HG02642 (cell line): ENCODE results near the gene CDK18.

Source experiments
- ATAC-seq: cut with Tn5 transposase; IDR thresholded peaks from one replicate; pipeline ENCODE4 v1.9.1; 2021; ENCODE audit warnings: mild to moderate bottlenecking; ENCODE audit not compliant: unreplicated experiment, poor library complexity

The CDK18 gene

DNA sequence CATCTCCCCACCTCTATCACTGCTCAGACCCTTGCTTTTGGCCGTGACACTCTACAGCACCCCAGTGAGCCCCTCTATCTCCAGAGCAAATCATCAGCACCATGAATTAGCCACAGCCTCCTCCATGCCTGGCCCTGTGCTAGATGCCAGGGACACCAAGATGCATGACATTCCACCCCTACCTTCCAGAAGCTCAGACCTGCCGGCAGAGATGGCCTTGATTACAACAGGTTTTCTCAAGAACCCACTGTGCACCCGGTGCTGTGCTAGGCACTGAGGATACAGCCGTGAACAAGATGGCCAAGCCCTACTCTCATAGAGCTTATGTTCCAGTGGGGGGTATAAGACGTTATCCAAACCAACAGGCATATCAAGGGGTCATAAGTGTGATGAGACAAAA, 30.6 kb downstream of the CDK18 start:
- no peak for ATAC-seq

DNA sequence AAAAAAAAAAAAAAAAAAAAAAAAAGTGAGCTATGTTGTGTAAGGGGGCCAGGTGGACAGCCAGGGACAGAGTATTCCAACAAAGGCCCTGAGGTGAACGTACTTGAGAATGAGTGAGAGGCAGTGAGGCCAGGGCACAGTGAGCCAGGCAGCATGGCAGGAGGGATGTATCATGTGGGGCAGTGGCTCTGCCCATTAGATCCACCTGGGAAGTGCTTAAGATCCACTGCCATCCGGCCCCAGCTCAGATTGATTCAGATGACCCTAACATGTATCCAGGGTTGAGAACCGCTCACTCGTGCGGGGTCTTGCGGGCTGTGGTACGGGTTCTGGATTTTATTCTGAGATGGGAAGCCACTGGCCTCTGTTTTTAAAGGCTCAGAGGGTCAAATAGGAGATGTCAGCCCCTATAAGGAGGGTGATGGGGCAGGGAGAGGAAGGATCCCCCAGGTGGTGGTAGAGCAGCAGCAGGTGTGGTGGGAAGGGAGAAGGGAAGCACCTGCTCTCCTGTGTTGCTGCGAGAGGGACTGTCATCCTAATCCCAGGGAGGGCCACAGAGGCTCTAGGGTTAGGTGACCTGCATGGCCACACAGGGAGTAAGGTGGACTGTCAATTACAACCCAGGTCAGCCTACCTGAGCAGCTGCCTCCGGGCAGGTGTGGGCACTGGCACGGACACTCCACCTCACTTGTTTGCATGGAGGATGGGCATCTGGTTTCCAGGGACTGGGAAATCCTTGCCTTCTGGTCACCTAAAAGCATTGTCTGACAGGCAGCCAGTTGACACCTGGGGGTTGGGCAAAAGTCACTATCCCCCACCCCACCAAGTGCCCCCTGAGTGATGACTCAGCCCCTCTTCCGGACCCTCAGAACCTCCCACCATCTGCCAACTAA, 31.6 kb downstream of the CDK18 start:
- no peak for ATAC-seq

DNA sequence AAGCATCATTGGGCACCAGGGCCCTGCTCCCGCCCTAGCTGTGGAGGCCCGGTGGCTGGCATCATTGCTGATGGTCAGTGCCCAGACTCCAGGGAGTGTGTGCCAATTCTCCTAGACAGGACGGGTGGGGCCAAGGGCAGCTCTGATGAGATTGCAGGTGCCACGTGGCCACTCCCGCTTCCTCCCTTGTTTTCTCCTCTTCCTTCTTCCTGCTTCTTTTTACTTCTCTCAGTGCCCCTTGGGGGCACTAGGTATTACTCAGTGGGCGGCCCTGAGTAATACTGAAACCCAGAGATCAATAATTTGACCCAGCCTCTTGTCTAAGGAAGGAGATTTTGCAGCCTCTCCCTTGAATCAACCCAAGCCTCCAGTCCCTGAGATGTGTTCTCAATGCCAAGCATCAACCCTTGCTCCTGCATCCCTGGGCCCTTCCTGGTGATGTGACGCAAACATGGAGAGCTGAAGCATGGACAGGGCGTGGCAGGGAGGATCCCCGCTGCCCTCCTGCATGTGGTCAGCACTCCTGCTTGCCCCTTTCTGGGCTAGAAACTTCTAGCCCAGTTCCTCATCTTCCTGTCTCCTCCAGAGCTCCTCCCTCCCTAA, 32.4 kb downstream of the CDK18 start:
- no peak for ATAC-seq

GRCh38 chr1:205537386-205538018, 33.0 kb downstream of the CDK18 start:
- ATAC-seq = no peak

GRCh38 chr1:205538235-205538840, 33.9 kb downstream of the CDK18 start:
- ATAC-seq = no peak

GRCh38 chr1:205541161-205541886, 36.9 kb downstream of the CDK18 start:
- ATAC-seq = no peak

- no peak for ATAC-seq
These were observed 37.9 kb downstream of the CDK18 start for GRCh38 chr1:205542367-205542766.

- no peak for ATAC-seq
These were observed 39.2 kb downstream of the CDK18 start for GRCh38 chr1:205543351-205544301.

- ATAC-seq = no peak
These were observed 40.8 kb downstream of the CDK18 start for GRCh38 chr1:205545001-205545919.

GRCh38 chr1:205545991-205546390, 41.5 kb downstream of the CDK18 start:
- ATAC-seq = no peak

- ATAC-seq = no peak
These were observed 42.1 kb downstream of the CDK18 start for GRCh38 chr1:205546541-205546940.

GRCh38 chr1:205547936-205548827, 43.7 kb downstream of the CDK18 start:
- ATAC-seq = no peak

GRCh38 chr1:205554026-205554811, 49.8 kb downstream of the CDK18 start:
- no peak for ATAC-seq

DNA sequence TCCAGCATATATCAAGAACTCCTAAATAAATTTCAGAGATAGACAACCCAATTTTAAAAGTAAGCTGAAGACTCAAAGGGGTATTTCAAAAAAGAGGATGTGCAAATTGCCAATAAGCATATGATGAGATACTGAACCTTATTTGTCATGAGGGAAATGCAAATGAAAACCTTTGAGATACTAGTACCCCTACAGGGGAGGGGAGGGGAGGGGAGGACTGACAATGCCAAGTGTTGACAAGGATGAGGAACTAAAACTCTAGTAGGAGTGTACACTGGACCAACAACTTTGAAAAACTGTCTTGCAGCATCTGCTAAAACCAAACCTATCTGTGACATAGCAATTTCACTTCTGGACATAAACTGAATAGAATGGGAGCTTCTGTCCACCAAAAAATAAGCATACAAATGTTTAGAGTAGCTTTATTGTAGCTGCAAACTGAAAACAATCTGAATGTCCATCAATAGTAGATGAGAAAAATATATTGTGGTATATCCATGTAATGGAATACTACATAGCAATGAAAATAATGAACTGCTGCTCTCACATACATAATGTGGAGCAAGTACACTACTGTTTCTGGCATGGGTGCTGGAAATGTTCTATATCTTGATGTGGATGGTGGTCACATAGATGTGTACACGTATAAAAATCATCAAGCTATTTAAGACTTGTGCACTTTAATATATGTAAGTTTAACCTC, 57.2 kb downstream of the CDK18 start:
- no peak for ATAC-seq

DNA sequence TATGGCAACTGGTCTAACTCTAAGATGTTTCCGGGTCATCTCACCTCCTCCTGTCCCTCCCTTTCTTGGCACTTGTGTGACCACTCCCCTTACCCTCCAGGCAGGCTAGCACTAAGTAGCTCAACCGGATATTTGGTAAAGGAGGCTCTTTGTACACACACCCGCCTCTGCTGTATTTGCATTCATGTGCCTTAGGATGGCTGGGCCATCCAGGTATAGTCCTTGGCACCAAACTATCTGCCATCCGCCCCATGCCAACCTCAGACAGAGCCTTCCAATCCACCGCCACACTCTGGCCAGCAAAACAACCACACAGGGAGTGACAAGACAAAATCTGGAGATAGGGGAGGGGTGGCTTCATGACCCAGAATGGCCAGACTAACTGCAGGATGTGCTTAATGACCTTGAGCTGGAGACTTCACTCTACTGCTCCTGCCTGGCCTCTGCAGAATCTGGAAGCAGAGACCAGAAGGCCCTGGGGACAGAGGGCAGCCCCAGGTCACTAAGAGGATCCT, 59.5 kb downstream of the CDK18 start:
- no peak for ATAC-seq

GRCh38 chr1:205565799-205566198, 61.3 kb downstream of the CDK18 start:
- no peak for ATAC-seq
